GM12878 (cell line): ENCODE measurements around the gene FBXO27. TPM values are rescaled to one million over a fixed set of nuclear protein-coding genes. Genes with fewer than 3 reads are reported as not detected.

Experiments
- ASH2L ChIP-seq: fragments of 300-600, 200-600 bp; sonication (generic); IDR thresholded peaks from 2 replicates; pipeline ENCODE4 v1.6.1; 2017; ENCODE audit warnings: low read depth, mild to moderate bottlenecking, borderline replicate concordance
- BACH1 ChIP-seq: fragments of 450-650 bp; IDR thresholded peaks from 2 replicates; pipeline ENCODE4 v1.6.1; 2017; ENCODE audit warnings: mild to moderate bottlenecking, borderline replicate concordance
- BCL11A ChIP-seq: IDR thresholded peaks from 2 replicates; pipeline ENCODE4 v1.6.1; 2011; ENCODE audit warnings: low read depth, low read length
- ELK1 ChIP-seq: IDR thresholded peaks from 2 replicates; pipeline ENCODE4 v1.6.1; 2012; ENCODE audit warnings: low read depth, low read length, improper control_type of control experiment
- GATAD2B ChIP-seq: fragments of 450-650 bp; conservative IDR thresholded peaks from 2 replicates; pipeline ENCODE4 v1.6.1; 2017; ENCODE audit warnings: low read depth, mild to moderate bottlenecking, moderate library complexity
- MXI1 ChIP-seq: fragments of 150-350 bp; IDR thresholded peaks from 2 replicates; pipeline ENCODE4 v1.6.1; 2011; ENCODE audit warnings: low read depth, mild to moderate bottlenecking, inconsistent platforms, low read length, improper control_type of control experiment
- NR2C1 ChIP-seq: fragments of 450-650 bp; IDR thresholded peaks from 2 replicates; pipeline ENCODE4 v1.6.1; 2017; ENCODE audit warnings: antibody characterized with exemption, mild to moderate bottlenecking, moderate library complexity
- POLR2AphosphoS5 ChIP-seq: IDR thresholded peaks from 2 replicates; pipeline ENCODE4 v1.6.1; 2011; ENCODE audit warnings: mild to moderate bottlenecking, low read length, inconsistent platforms
- RAD21 ChIP-seq: IDR thresholded peaks from 2 replicates; pipeline ENCODE4 v1.6.1; 2011; ENCODE audit warnings: mild to moderate bottlenecking, low read depth, low read length, moderate library complexity; ENCODE audit not compliant: insufficient read depth
- RCOR1 ChIP-seq: conservative IDR thresholded peaks from 2 replicates; pipeline ENCODE4 v1.6.1; 2012; ENCODE audit warnings: low read depth, low read length, improper control_type of control experiment
- SMARCA5 ChIP-seq: fragments of 450-650 bp; IDR thresholded peaks from 2 replicates; pipeline ENCODE4 v1.6.1; 2017; ENCODE audit warnings: mild to moderate bottlenecking
- SUZ12 ChIP-seq: fragments of 200-600 bp; sonication (generic); IDR thresholded peaks from one replicate; pipeline ENCODE4 v1.6.1; 2018; ENCODE audit warnings: antibody characterized with exemption, mild to moderate bottlenecking; ENCODE audit not compliant: unreplicated experiment
- ZNF384 ChIP-seq: IDR thresholded peaks from 2 replicates; pipeline ENCODE4 v1.6.1; 2012; ENCODE audit warnings: low read depth, mild to moderate bottlenecking, low read length, improper control_type of control experiment, borderline replicate concordance
- ZNF592 ChIP-seq: fragments of 450-650 bp; IDR thresholded peaks from 2 replicates; pipeline ENCODE4 v1.6.1; 2017; ENCODE audit warnings: mild to moderate bottlenecking, moderate library complexity
- polyA plus RNA-seq, 11 experiments: library from polyadenylated mRNA; depleted of rRNA in 4 of 11; unstranded in 6 of 11; stranded (reverse) in 5 of 11; fragments of >200 nt; fragmentation: Nextera tagmentation in 4 of 11; fragmentation: Illumina TruSeq in 1 of 11; extraction: Ambion mirVana in 4 of 11; extraction: Trizol in 1 of 11; gene quantifications; 1 replicate in 1 of 11; 2 replicates in 10 of 11; pipeline versions ENCODE4 v1.2.1 to v1.2.3, GENCODE V29; 2011 to 2016; ENCODE audit warnings: inconsistent platforms in 2 of 11, missing spikeins in 2 of 11, low read depth in 1 of 11
- total RNA-seq, 4 experiments: library from RNA; depleted of rRNA in 3 of 4; stranded (reverse); fragments of >200 nt in 3 of 4; fragmentation: Illumina TruSeq in 1 of 4; extraction: Trizol in 1 of 4; gene quantifications; 2 replicates each; pipeline versions ENCODE4 v1.2.1 to v1.2.3, GENCODE V29; 2013 to 2021
- TF ChIP-seq, protein P1 (sequence below): fragments of 450-650 bp; conservative IDR thresholded peaks from 2 replicates; pipeline ENCODE4 v1.6.1; 2017; ENCODE audit warnings: mild to moderate bottlenecking, moderate library complexity

Gene FBXO27
- total and polyA plus RNA-seq, 10 of the 15 experiments (the other 5 are each of a cell fraction or from before 2014, with no cell fraction given), result 3.1 to 15.4 (median 7.1) TPM

DNA sequence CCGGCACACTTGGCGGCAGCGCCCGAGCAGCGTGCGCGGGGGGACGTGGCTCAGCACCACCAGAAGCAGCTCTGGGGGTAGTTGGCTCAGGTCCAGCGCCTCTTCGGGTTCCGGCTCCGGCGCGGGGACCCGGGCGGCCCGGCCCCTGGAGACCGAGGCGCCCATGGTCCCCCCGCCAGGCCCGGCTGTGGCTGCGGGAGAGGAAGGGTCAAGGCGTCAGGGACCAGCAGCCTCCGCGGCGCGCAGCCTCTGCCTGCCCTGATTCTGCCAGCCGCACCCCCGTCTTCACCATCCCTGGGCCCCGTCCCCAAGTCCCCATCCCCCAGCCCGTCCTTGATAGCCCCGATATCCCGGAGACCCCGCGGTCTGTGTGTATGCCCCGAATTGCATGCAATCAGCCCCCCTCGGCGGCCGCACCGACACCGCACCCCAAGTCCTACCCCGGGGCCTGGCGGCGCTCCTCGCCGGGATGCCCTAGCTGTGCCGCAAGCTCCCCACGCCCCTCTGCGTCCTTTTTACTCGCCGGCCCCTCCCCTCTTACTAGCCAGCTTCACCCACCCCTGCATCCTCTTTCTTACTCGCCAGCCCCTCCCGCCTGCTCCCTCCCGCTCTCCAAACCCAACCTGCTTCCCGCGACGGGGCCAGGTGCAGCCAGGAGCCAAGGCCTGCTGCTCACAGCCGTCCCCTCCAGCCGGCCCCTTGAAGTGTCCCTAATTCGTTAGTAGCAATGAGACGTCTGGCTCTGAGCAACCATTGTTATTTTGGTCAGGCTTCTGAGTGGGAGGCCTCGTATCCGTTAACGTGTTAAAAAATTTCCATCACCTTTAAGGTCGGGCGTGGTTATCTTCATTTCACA, at the start of gene FBXO27 (continued):
- TF ChIP-seq MXI1 (no peak), NR2C1 (no peak), POLR2AphosphoS5 (no peak), ASH2L (no peak), SUZ12 (peak; percentile 4), ZNF592 (no peak), ZNF384 (no peak), RAD21 (no peak), ELK1 (no peak), GATAD2B (0 out of 2 replicates have a peak, but pooled peaks have one; percentile 75), BACH1 (0 out of 2 replicates have a peak, but pooled peaks have one; percentile 39), SMARCA5 (peak; percentile 76; the same call in 1 of the 2 replicates), RCOR1 (no peak), BCL11A (no peak)
- TF ChIP-seq, protein P1, sequence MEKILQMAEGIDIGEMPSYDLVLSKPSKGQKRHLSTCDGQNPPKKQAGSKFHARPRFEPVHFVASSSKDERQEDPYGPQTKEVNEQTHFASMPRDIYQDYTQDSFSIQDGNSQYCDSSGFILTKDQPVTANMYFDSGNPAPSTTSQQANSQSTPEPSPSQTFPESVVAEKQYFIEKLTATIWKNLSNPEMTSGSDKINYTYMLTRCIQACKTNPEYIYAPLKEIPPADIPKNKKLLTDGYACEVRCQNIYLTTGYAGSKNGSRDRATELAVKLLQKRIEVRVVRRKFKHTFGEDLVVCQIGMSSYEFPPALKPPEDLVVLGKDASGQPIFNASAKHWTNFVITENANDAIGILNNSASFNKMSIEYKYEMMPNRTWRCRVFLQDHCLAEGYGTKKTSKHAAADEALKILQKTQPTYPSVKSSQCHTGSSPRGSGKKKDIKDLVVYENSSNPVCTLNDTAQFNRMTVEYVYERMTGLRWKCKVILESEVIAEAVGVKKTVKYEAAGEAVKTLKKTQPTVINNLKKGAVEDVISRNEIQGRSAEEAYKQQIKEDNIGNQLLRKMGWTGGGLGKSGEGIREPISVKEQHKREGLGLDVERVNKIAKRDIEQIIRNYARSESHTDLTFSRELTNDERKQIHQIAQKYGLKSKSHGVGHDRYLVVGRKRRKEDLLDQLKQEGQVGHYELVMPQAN, result no peak
